ENCODE data around the gene TMEM117.

The TMEM117 gene

GRCh38 chr12:44158746-44159145, 322.9 kb downstream of the TMEM117 start (continued):
- TF ChIP-seq REST (tag by site-specific recombination; IDR thresholded peaks at IDR 0.05) (no peak), TSHZ1 (tag by site-specific recombination; IDR thresholded peaks at IDR 0.05; ENCODE audit: borderline replicate concordance) (no peak), ZNF580 (tag by site-specific recombination; IDR thresholded peaks at IDR 0.05) (no peak), ZNF426 (tag by site-specific recombination; IDR thresholded peaks at IDR 0.05) (no peak), ZNF311 (tag by site-specific recombination; IDR thresholded peaks at IDR 0.05; ENCODE audit: borderline replicate concordance) (no peak), ZNF837 (tag by site-specific recombination; IDR thresholded peaks at IDR 0.05) (no peak), ZNF692 (tag by site-specific recombination; IDR thresholded peaks at IDR 0.05) (no peak), ZNF621 (tag by site-specific recombination; IDR thresholded peaks at IDR 0.05) (no peak)

- ChIA-PET POLR2A (no interaction called here), CTCF (no interaction called here)
- H3K4me3 ChIP-seq (ENCODE audit: low read depth, low read length) = no peak overlapping the region
- no peaks in the 10 kb centered on the region for H3K4me1 ChIP-seq (ENCODE audit: control insufficient read depth, insufficient read depth, low read length)
- H3K9me3 ChIP-seq (ENCODE audit: control insufficient read depth, insufficient read depth, low read depth, low read length) = no peaks in the 10 kb centered on the region
- H3K36me3 ChIP-seq (ENCODE audit: control insufficient read depth in 2 of 2, insufficient read depth in 1 of 2, low read length in 2 of 2) = no peaks in the 10 kb centered on the region
- no peak overlapping the region for H3K27ac ChIP-seq (ENCODE audit: extremely low read depth, low read depth, low read length)
- TF ChIP-seq TSHZ1 (tag by site-specific recombination; IDR thresholded peaks at IDR 0.05; ENCODE audit: borderline replicate concordance) = no peak
- TF ChIP-seq ZNF544 (tag by site-specific recombination; IDR thresholded peaks at IDR 0.05) = no peak
- no peak for TF ChIP-seq KLF7 (tag by site-specific recombination; IDR thresholded peaks at IDR 0.05; ENCODE audit: borderline replicate concordance)
- TF ChIP-seq KLF17 (tag by site-specific recombination; IDR thresholded peaks at IDR 0.05) = no peak
- TF ChIP-seq ZNF341 (tag by site-specific recombination; IDR thresholded peaks at IDR 0.05; ENCODE audit: low read depth) = no peak
- TF ChIP-seq IKZF3 (tag by site-specific recombination; IDR thresholded peaks at IDR 0.05) = no peak
- TF ChIP-seq ZNF776 (tag by site-specific recombination; IDR thresholded peaks at IDR 0.05; ENCODE audit: borderline replicate concordance) = no peak
- no peak for TF ChIP-seq ZNF548 (tag by site-specific recombination; IDR thresholded peaks at IDR 0.05)
- TF ChIP-seq ZFP69B (tag by site-specific recombination; IDR thresholded peaks at IDR 0.05) = no peak
- no peak for TF ChIP-seq ZNF571 (tag by site-specific recombination; IDR thresholded peaks at IDR 0.05)
- TF ChIP-seq ZNF791 (tag by site-specific recombination; IDR thresholded peaks at IDR 0.05) = no peak
- no peak for TF ChIP-seq ZNF350 (tag by site-specific recombination; IDR thresholded peaks at IDR 0.05)
- no peak for TF ChIP-seq ZNF692 (tag by site-specific recombination; IDR thresholded peaks at IDR 0.05)
- TF ChIP-seq ZSCAN4 (tag by site-specific recombination; IDR thresholded peaks at IDR 0.05) = no peak
Measured at GRCh38 chr12:44159216-44159615, 323.3 kb downstream of the TMEM117 start.
